Measurements from ENCODE around the gene PLAAT2. TPM values are rescaled to one million over a fixed set of nuclear protein-coding genes. Genes with fewer than 3 reads are reported as not detected.

PLAAT2 gene
- total and polyA plus RNA-seq, 9 of the 15 experiments (the other 6 are each of a cell fraction or from before 2014, with no cell fraction given) = not detected

DNA sequence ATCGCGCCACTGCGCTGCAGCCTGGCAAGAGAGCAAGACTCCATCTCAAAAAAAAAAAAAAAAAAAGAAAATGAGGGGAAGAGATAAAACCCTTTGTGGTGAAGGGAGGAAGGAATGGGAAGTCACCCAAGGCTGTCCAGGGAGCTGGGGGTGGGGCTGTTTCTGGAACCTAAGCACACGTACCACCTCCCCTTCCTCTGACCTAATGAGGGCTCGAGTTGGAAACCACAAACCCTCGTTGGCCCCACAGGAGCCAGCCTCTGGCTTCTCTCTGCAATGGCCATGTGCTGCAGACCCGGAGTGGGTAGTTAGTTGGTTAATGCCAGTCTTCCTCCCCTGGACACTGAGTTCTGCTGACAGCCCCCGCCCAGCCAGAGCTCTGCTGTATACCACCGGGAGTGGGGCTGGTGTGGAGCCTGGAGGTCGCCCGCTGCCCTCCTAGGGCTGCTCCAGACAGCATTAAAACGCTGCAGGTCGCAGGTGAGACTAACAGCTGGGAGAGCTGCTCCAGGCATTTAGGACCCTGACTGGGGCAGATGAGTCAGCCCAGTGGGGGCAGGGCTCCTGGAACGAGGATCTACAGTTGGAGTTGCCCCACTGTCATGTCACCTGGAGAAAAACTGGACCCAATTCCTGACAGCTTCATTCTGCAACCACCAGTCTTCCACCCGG, 57.2 kb downstream of the PLAAT2 start, which contains the start of gene LGALS12 (continued):
- TF ChIP-seq, protein P1, sequence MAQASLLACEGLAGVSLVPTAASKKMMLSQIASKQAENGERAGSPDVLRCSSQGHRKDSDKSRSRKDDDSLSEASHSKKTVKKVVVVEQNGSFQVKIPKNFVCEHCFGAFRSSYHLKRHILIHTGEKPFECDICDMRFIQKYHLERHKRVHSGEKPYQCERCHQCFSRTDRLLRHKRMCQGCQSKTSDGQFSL (CRISPR knock-in tag; IDR thresholded peaks at IDR 0.05) = 0 out of 2 replicates have a peak, but pooled peaks have one; percentile 9
- TF ChIP-seq, protein P1 (tag; IDR thresholded peaks at IDR 0.05) = no peak
- TF ChIP-seq ZNF766 (CRISPR knock-in tag; conservative IDR thresholded peaks at IDR 0.05) (peak; percentile 81), ZNF165 (CRISPR knock-in tag; IDR thresholded peaks at IDR 0.05; ENCODE audit: borderline replicate concordance) (no peak), ESRRA (IDR thresholded peaks at IDR 0.05; ENCODE audit: borderline replicate concordance, low read depth) (peak; percentile 74; the same call in 1 of the 2 replicates), SPI1 (IDR thresholded peaks at IDR 0.05; ENCODE audit: borderline replicate concordance, low read depth, low read length) (peak; percentile 49; the same call in 1 of the 2 replicates), ZNF384 (IDR thresholded peaks at IDR 0.05; ENCODE audit: low read depth, low read length) (peak; percentile 91), NEUROD1 (IDR thresholded peaks at IDR 0.05; ENCODE audit: borderline replicate concordance, low read depth, low read length, partially characterized antibody) (no peak), TEAD4 (IDR thresholded peaks at IDR 0.05; ENCODE audit: low read length) (peak; percentile 11; the same call in 1 of the 2 replicates), TEAD4 (CRISPR knock-in tag; IDR thresholded peaks at IDR 0.05; ENCODE audit: borderline replicate concordance) (no peak), CBFA2T3 (IDR thresholded peaks at IDR 0.05) (peak; percentile 42; the same call in 1 of the 2 replicates), TAF1 (IDR thresholded peaks at IDR 0.05; ENCODE audit: control insufficient read depth, extremely low read depth, insufficient read depth, low read length, severe bottlenecking) (peak; percentile 17), L3MBTL2 (IDR thresholded peaks at IDR 0.05) (peak; percentile 78), SMARCE1 (IDR thresholded peaks at IDR 0.05) (0 out of 2 replicates have a peak, but pooled peaks have one; percentile 42)
- TF ChIP-seq, protein P2, sequence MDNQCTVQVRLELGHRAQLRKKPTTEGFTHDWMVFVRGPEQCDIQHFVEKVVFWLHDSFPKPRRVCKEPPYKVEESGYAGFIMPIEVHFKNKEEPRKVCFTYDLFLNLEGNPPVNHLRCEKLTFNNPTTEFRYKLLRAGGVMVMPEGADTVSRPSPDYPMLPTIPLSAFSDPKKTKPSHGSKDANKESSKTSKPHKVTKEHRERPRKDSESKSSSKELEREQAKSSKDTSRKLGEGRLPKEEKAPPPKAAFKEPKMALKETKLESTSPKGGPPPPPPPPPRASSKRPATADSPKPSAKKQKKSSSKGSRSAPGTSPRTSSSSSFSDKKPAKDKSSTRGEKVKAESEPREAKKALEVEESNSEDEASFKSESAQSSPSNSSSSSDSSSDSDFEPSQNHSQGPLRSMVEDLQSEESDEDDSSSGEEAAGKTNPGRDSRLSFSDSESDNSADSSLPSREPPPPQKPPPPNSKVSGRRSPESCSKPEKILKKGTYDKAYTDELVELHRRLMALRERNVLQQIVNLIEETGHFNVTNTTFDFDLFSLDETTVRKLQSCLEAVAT (IDR thresholded peaks at IDR 0.05) = peak in 1 of 2 experiments; percentile 75; a peak in 2 of 4 replicates

All from K562 (cell line).